HCT116 (cell line): ENCODE data around the gene VSX2. TPM values are rescaled to one million over a fixed set of nuclear protein-coding genes. Genes with fewer than 3 reads are reported as not detected.

ENCODE experiments used
- ATAC-seq: fragments of 200-7000 bp; cut with Tn5 transposase; 2 replicates; pipeline ENCODE4 v1.9.1; 2020; ENCODE audit warnings: mild to moderate bottlenecking, moderate library complexity
- BruUV-seq: library from RNA; stranded (reverse); fragments of 400-500 nt; replicated peaks from 2 replicates; lab custom pipeline; 2021; lab: Mats Ljungman, UMichigan
- CTCF ChIA-PET: fragments of 300-600 bp; sonication (Branson Sonifier 250); formaldehyde crosslinking; loops from one replicate; lab custom pipeline; 2021; ENCODE audit warnings: antibody characterized with exemption; lab: Charles Lee
- POLR2A ChIA-PET: fragments of 300-600, 350-600 bp; sonication (Branson Sonifier 250); formaldehyde crosslinking; loops from one replicate; lab custom pipeline; 2021; ENCODE audit warnings: antibody characterized with exemption; lab: Charles Lee
- RAD21 ChIA-PET, 2 experiments: fragments of 300-600 bp; sonication (Branson Sonifier 250); formaldehyde crosslinking; loops; one replicate each; lab custom pipeline; 2023; ENCODE audit warnings: low total read pairs in 2 of 2; ENCODE audit not compliant: uncharacterized antibody in 2 of 2, unreplicated experiment in 2 of 2, low non-redundant PET in 1 of 2; lab: Charles Lee
- DNase-seq: peaks from one replicate; pipeline ENCODE4 v3.0.0-alpha.2; 2010; ENCODE audit warnings: low read depth, low spot score
- H2AFZ ChIP-seq: fragments of 200-600 bp; shearing (Covaris generic), sonication (generic); 2 replicates; pipeline ENCODE4 v1.6.1; 2017; ENCODE audit warnings: low read depth, mixed run types, mixed read lengths, antibody characterized with exemption, low read length; ENCODE audit not compliant: poor library complexity, severe bottlenecking
- H3K27ac ChIP-seq: 2 replicates; pipeline ENCODE4 v1.5.1; 2012; ENCODE audit warnings: low read depth, low read length
- H3K27me3 ChIP-seq: fragments of 200-600 bp; sonication (generic); 2 replicates; pipeline ENCODE4 v1.6.1; 2016; ENCODE audit warnings: mixed run types, low read length, mixed read lengths; ENCODE audit not compliant: insufficient read depth
- H3K36me3 ChIP-seq, 2 experiments: fragments of 200-500 bp in 1 of 2; fragments of 200-600 bp in 1 of 2; sonication (Bioruptor generic) in 1 of 2; sonication (generic) in 1 of 2; 2 replicates each; pipeline versions ENCODE4 v1.5.1 to v1.6.1; 2014 to 2016; ENCODE audit warnings: low read length in 2 of 2, inconsistent platforms in 1 of 2, mixed read lengths in 1 of 2, mixed run types in 1 of 2; ENCODE audit not compliant: insufficient read depth in 2 of 2, control insufficient read depth in 1 of 2
- H3K4me1 ChIP-seq, 2 experiments: fragments of 200-600 bp in 1 of 2; sonication (generic) in 1 of 2; 2 replicates each; pipeline versions ENCODE4 v1.5.1 to v1.6.1; 2012 to 2017; ENCODE audit warnings: low read length in 2 of 2, inconsistent platforms in 1 of 2, mild to moderate bottlenecking in 1 of 2, mixed read lengths in 1 of 2, mixed run types in 1 of 2, moderate library complexity in 1 of 2; ENCODE audit not compliant: insufficient read depth in 2 of 2, control insufficient read depth in 1 of 2
- H3K4me2 ChIP-seq: fragments of 200-600 bp; sonication (generic); 2 replicates; pipeline ENCODE4 v1.6.1; 2017; ENCODE audit warnings: mixed run types, low read length, mixed read lengths
- H3K4me3 ChIP-seq, 2 experiments: fragments of 200-600 bp in 1 of 2; sonication (generic) in 1 of 2; replicated peaks in 1 of 2; 2 replicates each; pipeline ENCODE4 v1.5.1; 2011 to 2016; ENCODE audit warnings: low read length in 2 of 2, control low read depth in 1 of 2, low read depth in 1 of 2, mild to moderate bottlenecking in 1 of 2, mixed read lengths in 1 of 2, mixed run types in 1 of 2
- H3K79me2 ChIP-seq: fragments of 200-600 bp; sonication (generic); 2 replicates; pipeline ENCODE4 v1.6.1; 2017; ENCODE audit warnings: mild to moderate bottlenecking, mixed run types, low read length, moderate library complexity, mixed read lengths; ENCODE audit not compliant: insufficient read depth
- H3K9ac ChIP-seq: fragments of 200-600 bp; sonication (generic); 2 replicates; pipeline ENCODE4 v1.6.1; 2016; ENCODE audit warnings: low read length, mixed read lengths
- H3K9me2 ChIP-seq: fragments of 200-600 bp; sonication (generic), shearing (Covaris generic); 2 replicates; pipeline ENCODE4 v1.6.1; 2017; ENCODE audit warnings: mixed run types, mild to moderate bottlenecking, moderate library complexity; ENCODE audit not compliant: insufficient read depth
- H3K9me3 ChIP-seq, 2 experiments: fragments of 200-500 bp in 1 of 2; fragments of 200-600 bp in 1 of 2; sonication (Bioruptor generic) in 1 of 2; sonication (generic) in 1 of 2; 2 replicates each; pipeline ENCODE4 v1.6.1; 2014 to 2017; ENCODE audit warnings: low read length in 2 of 2, mixed read lengths in 2 of 2, inconsistent platforms in 1 of 2, low read depth in 1 of 2, mild to moderate bottlenecking in 1 of 2, mixed run types in 1 of 2, moderate library complexity in 1 of 2; ENCODE audit not compliant: control insufficient read depth in 1 of 2, insufficient read depth in 1 of 2
- H4K20me1 ChIP-seq: fragments of 200-600 bp; sonication (generic), shearing (Covaris generic); 2 replicates; pipeline ENCODE4 v1.6.1; 2017; ENCODE audit warnings: mixed run types, mild to moderate bottlenecking, moderate library complexity; ENCODE audit not compliant: insufficient read depth
- EGR1 ChIP-seq: IDR thresholded peaks from 2 replicates; pipeline ENCODE4 v1.6.1; 2012; ENCODE audit warnings: low read depth
- RAD21 ChIP-seq: IDR thresholded peaks from 2 replicates; pipeline ENCODE4 v1.6.1; 2012; ENCODE audit warnings: low read depth, mild to moderate bottlenecking
- intact Hi-C: fragments of 100-400 bp; cut with micrococcal nuclease; formaldehyde crosslinking; loops from 2 replicates; pipeline ENCODE4 v1.10.0; 2022
- total RNA-seq: library from RNA; stranded (reverse); gene quantifications from one replicate; pipeline ENCODE4 v1.2.1, GENCODE V29; 2021; ENCODE audit not compliant: unreplicated experiment
- TF ChIP-seq, protein P1 (sequence below), 3 experiments: fragments of 200-600 bp in 1 of 3; sonication (generic) in 1 of 3; IDR thresholded peaks in 2 of 3; conservative IDR thresholded peaks in 1 of 3; 2 replicates each; pipeline ENCODE4 v1.5.1; 2012 to 2017; ENCODE audit warnings: low read depth in 2 of 3, low read length in 2 of 3, antibody characterized with exemption in 1 of 3, borderline replicate concordance in 1 of 3, control low read depth in 1 of 3, mild to moderate bottlenecking in 1 of 3, mixed read lengths in 1 of 3, mixed run types in 1 of 3, moderate library complexity in 1 of 3; ENCODE audit not compliant: insufficient read depth in 1 of 3

Gene VSX2
- total RNA-seq, 1 experiment from 2014 or later, result not detected

GRCh38 chr14:74257078-74257940 is 18.1 kb downstream of the VSX2 start:
- H3K4me1 ChIP-seq, result peaks cover 0 to 12% of the 10 kb centered on the region in 2 experiments; a peak in 3 of 4 replicates
- H3K4me3 ChIP-seq, result peak overlapping the region; percentile 35 to 54
- no peaks in the 10 kb centered on the region for H3K9me2 ChIP-seq
- peak overlapping the region; percentile 95 for H2AFZ ChIP-seq
- ChIA-PET RAD21 (interaction anchor here in 1 of 2 experiments (0.7 kb wide), 1 partner anchor 14 kb away, joined by 5 read pairs; no protein-coding TSS in a partner anchor), POLR2A (no interaction called here), CTCF (interaction anchor here (0.6 to 2.3 kb wide), 10 partner anchors 9 to 236 kb away, joined by 3 to 14 read pairs (median 4); partner anchors contain the start of gene ISCA2)
- TF ChIP-seq EGR1, result no peak
- TF ChIP-seq, protein P1, sequence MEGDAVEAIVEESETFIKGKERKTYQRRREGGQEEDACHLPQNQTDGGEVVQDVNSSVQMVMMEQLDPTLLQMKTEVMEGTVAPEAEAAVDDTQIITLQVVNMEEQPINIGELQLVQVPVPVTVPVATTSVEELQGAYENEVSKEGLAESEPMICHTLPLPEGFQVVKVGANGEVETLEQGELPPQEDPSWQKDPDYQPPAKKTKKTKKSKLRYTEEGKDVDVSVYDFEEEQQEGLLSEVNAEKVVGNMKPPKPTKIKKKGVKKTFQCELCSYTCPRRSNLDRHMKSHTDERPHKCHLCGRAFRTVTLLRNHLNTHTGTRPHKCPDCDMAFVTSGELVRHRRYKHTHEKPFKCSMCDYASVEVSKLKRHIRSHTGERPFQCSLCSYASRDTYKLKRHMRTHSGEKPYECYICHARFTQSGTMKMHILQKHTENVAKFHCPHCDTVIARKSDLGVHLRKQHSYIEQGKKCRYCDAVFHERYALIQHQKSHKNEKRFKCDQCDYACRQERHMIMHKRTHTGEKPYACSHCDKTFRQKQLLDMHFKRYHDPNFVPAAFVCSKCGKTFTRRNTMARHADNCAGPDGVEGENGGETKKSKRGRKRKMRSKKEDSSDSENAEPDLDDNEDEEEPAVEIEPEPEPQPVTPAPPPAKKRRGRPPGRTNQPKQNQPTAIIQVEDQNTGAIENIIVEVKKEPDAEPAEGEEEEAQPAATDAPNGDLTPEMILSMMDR (IDR thresholded peaks at IDR 0.05 in 2 of 3, conservative IDR thresholded peaks at IDR 0.05 in 1 of 3; ENCODE audit: borderline replicate concordance in 1 of 3, insufficient read depth in 1 of 3, low read depth in 2 of 3, low read length in 2 of 3), result peak; percentile 83 to 96 (median 89)
- TF ChIP-seq RAD21, result peak; percentile 54
- intact Hi-C loops, result no loop called here
- H4K20me1 ChIP-seq, result no peaks in the 10 kb centered on the region
- no peaks in the 10 kb centered on the region for H3K36me3 ChIP-seq
- no peaks in the 10 kb centered on the region for H3K79me2 ChIP-seq
- DNase-seq, result no peak
- H3K9ac ChIP-seq, result no peak overlapping the region
- BruUV-seq, result no TSS peak
- peak; percentile 92 for ATAC-seq
- peak overlapping the region; percentile 88 for H3K4me2 ChIP-seq
- no peak overlapping the region for H3K27ac ChIP-seq
- H3K9me3 ChIP-seq, result no peaks in the 10 kb centered on the region
- H3K27me3 ChIP-seq, result no peaks in the 10 kb centered on the region
